ENCODE data around the gene PPP2R1B. TPM values are rescaled to one million over a fixed set of nuclear protein-coding genes. Genes with fewer than 3 reads are reported as not detected.
A peak's percentile ranks its signal among the peaks of the same experiment; 100 is the strongest.

Gene PPP2R1B
- total and polyA plus RNA-seq, 4 donors, result 33.2 to 316 (median 52.5) TPM

DNA sequence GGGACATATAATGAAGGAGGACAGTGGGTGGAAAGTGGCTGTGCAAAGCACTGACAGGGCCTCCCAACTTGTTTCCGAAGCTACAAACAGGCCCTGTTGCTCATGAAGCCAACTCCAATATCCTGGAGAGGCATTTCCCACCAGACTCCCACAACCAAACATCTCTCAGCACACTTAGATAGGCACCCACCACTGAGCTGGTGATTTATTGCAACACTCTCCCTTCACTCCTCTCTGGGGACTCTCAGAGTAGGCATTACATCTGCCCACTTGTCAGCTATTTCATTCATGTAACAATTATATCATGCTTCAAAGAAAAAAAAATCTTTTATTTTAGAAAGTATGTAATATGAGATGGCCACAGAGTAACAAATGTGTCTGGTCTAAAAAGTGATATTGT lies 32.1 kb upstream of the PPP2R1B start:
- Histone ChIP-seq H3K27me3 (ENCODE audit: control insufficient read depth in 4 of 4, insufficient read depth in 4 of 4, low read length in 3 of 4) (no peaks in the 10 kb centered on the region), H3K9me3 (ENCODE audit: control insufficient read depth in 4 of 4, low read length in 3 of 4) (peaks cover 0 to 6% (median 0%) of the 10 kb centered on the region in 4 donors)

DNA sequence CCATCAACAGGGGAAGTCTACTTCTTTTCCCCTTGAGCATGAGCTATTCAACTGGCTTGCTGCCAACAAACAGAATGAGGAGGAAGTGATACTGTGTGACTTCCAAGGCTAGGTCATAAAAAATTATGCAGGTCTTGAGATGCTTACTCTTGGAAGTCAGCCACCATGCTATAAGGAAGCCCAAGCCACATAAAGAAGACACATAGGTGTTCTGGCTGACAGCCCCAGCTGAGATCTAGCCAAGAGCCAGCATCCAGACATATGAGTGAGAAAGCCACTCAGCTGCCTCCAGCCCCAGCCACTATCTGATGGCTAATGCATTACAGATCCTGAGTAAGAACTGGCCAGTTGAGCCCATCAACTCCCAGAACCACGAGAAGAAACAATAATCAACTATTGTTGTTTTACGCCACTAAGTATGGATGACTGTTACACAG lies 31.0 kb upstream of the PPP2R1B start:
- DNase-seq (ENCODE audit: low spot score), result no peak

More for the DNA sequence above, 32.1 kb upstream of the PPP2R1B start:
- Histone ChIP-seq H3K27ac (ENCODE audit: low read depth in 1 of 2, low read length in 2 of 2) (peak overlapping the region in 1 of 2 donors; percentile 24), H3K4me3 (ENCODE audit: low read depth in 1 of 3, low read length in 3 of 3) (no peak overlapping the region), H3K4me1 (ENCODE audit: control insufficient read depth in 4 of 4, insufficient read depth in 4 of 4, low read length in 3 of 4) (peaks cover 2 to 35% (median 18%) of the 10 kb centered on the region in 4 donors), H3K36me3 (ENCODE audit: control insufficient read depth in 4 of 4, insufficient read depth in 3 of 4, low read depth in 1 of 4, low read length in 3 of 4) (peaks cover 0 to 9% (median 3%) of the 10 kb centered on the region in 4 donors), H3K9ac (ENCODE audit: low read depth in 1 of 2, low read length in 2 of 2) (no peak overlapping the region)
- 98% methylated on average over 1 of the region's 1 CpG for WGBS
- no peak for DNase-seq (ENCODE audit: low spot score)
- no peak for TF ChIP-seq RAD21 (IDR thresholded peaks at IDR 0.05)

More for the DNA sequence above, 31.0 kb upstream of the PPP2R1B start:
- 96% methylated on average over 2 of the region's 2 CpGs for WGBS
- Histone ChIP-seq H3K36me3 (ENCODE audit: control insufficient read depth in 4 of 4, insufficient read depth in 3 of 4, low read depth in 1 of 4, low read length in 3 of 4) (peaks cover 0 to 6% (median 1%) of the 10 kb centered on the region in 4 donors), H3K4me1 (ENCODE audit: control insufficient read depth in 4 of 4, insufficient read depth in 4 of 4, low read length in 3 of 4) (peaks cover 2 to 41% (median 19%) of the 10 kb centered on the region in 4 donors), H3K27me3 (ENCODE audit: control insufficient read depth in 4 of 4, insufficient read depth in 4 of 4, low read length in 3 of 4) (no peaks in the 10 kb centered on the region), H3K4me3 (ENCODE audit: low read depth in 1 of 3, low read length in 3 of 3) (no peak overlapping the region), H3K9me3 (ENCODE audit: control insufficient read depth in 4 of 4, low read length in 3 of 4) (peaks cover 0 to 6% (median 0%) of the 10 kb centered on the region in 4 donors), H3K9ac (ENCODE audit: low read depth in 1 of 2, low read length in 2 of 2) (no peak overlapping the region), H3K27ac (ENCODE audit: low read depth in 1 of 2, low read length in 2 of 2) (no peak overlapping the region)
- TF ChIP-seq, protein P1, sequence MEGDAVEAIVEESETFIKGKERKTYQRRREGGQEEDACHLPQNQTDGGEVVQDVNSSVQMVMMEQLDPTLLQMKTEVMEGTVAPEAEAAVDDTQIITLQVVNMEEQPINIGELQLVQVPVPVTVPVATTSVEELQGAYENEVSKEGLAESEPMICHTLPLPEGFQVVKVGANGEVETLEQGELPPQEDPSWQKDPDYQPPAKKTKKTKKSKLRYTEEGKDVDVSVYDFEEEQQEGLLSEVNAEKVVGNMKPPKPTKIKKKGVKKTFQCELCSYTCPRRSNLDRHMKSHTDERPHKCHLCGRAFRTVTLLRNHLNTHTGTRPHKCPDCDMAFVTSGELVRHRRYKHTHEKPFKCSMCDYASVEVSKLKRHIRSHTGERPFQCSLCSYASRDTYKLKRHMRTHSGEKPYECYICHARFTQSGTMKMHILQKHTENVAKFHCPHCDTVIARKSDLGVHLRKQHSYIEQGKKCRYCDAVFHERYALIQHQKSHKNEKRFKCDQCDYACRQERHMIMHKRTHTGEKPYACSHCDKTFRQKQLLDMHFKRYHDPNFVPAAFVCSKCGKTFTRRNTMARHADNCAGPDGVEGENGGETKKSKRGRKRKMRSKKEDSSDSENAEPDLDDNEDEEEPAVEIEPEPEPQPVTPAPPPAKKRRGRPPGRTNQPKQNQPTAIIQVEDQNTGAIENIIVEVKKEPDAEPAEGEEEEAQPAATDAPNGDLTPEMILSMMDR (IDR thresholded peaks at IDR 0.05; ENCODE audit: low read depth, low read length, missing input control), result no peak
- TF ChIP-seq, protein P2, sequence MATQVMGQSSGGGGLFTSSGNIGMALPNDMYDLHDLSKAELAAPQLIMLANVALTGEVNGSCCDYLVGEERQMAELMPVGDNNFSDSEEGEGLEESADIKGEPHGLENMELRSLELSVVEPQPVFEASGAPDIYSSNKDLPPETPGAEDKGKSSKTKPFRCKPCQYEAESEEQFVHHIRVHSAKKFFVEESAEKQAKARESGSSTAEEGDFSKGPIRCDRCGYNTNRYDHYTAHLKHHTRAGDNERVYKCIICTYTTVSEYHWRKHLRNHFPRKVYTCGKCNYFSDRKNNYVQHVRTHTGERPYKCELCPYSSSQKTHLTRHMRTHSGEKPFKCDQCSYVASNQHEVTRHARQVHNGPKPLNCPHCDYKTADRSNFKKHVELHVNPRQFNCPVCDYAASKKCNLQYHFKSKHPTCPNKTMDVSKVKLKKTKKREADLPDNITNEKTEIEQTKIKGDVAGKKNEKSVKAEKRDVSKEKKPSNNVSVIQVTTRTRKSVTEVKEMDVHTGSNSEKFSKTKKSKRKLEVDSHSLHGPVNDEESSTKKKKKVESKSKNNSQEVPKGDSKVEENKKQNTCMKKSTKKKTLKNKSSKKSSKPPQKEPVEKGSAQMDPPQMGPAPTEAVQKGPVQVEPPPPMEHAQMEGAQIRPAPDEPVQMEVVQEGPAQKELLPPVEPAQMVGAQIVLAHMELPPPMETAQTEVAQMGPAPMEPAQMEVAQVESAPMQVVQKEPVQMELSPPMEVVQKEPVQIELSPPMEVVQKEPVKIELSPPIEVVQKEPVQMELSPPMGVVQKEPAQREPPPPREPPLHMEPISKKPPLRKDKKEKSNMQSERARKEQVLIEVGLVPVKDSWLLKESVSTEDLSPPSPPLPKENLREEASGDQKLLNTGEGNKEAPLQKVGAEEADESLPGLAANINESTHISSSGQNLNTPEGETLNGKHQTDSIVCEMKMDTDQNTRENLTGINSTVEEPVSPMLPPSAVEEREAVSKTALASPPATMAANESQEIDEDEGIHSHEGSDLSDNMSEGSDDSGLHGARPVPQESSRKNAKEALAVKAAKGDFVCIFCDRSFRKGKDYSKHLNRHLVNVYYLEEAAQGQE (IDR thresholded peaks at IDR 0.05), result no peak
- TF ChIP-seq TAF1 (conservative IDR thresholded peaks at IDR 0.05) (no peak), HNF4G (IDR thresholded peaks at IDR 0.05) (no peak), JUND (IDR thresholded peaks at IDR 0.05) (no peak), EGR1 (IDR thresholded peaks at IDR 0.05; ENCODE audit: low read depth in 2 of 2) (no peak), YY1 (IDR thresholded peaks at IDR 0.05) (no peak), FOXA1 (IDR thresholded peaks at IDR 0.05) (no peak), RAD21 (IDR thresholded peaks at IDR 0.05) (no peak), HNF4A (conservative IDR thresholded peaks at IDR 0.05) (no peak), FOXA2 (IDR thresholded peaks at IDR 0.05) (no peak), GABPA (IDR thresholded peaks at IDR 0.05 in 1 of 2, conservative IDR thresholded peaks at IDR 0.05 in 1 of 2) (no peak), NR2F2 (IDR thresholded peaks at IDR 0.05) (no peak), SP1 (IDR thresholded peaks at IDR 0.05) (no peak), RXRA (IDR thresholded peaks at IDR 0.05) (no peak)
- TF ChIP-seq, protein P3, sequence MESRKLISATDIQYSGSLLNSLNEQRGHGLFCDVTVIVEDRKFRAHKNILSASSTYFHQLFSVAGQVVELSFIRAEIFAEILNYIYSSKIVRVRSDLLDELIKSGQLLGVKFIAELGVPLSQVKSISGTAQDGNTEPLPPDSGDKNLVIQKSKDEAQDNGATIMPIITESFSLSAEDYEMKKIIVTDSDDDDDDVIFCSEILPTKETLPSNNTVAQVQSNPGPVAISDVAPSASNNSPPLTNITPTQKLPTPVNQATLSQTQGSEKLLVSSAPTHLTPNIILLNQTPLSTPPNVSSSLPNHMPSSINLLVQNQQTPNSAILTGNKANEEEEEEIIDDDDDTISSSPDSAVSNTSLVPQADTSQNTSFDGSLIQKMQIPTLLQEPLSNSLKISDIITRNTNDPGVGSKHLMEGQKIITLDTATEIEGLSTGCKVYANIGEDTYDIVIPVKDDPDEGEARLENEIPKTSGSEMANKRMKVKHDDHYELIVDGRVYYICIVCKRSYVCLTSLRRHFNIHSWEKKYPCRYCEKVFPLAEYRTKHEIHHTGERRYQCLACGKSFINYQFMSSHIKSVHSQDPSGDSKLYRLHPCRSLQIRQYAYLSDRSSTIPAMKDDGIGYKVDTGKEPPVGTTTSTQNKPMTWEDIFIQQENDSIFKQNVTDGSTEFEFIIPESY (IDR thresholded peaks at IDR 0.05), result no peak
- TF ChIP-seq, protein P4, sequence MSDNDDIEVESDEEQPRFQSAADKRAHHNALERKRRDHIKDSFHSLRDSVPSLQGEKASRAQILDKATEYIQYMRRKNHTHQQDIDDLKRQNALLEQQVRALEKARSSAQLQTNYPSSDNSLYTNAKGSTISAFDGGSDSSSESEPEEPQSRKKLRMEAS (IDR thresholded peaks at IDR 0.05), result no peak
- TF ChIP-seq, protein P5, sequence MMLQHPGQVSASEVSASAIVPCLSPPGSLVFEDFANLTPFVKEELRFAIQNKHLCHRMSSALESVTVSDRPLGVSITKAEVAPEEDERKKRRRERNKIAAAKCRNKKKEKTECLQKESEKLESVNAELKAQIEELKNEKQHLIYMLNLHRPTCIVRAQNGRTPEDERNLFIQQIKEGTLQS (IDR thresholded peaks at IDR 0.05), result no peak

Measured in liver (tissue), 9 donors.